ES-I3 (cell line): ENCODE measurements around the gene OMD.
"Not testable (repeated sequence)": the region's sequence is repeated elsewhere in the genome, so short reads cannot be mapped to it uniquely, and the experiment has no call there.

Experiments used
- H3K36me3 ChIP-seq: 2 replicates; pipeline ENCODE4 v1.6.1; 2013; ENCODE audit warnings: mild to moderate bottlenecking, low read length, control low read depth, moderate library complexity; ENCODE audit not compliant: insufficient read depth
- H3K4me1 ChIP-seq: 2 replicates; pipeline ENCODE4 v1.6.1; 2013; ENCODE audit warnings: mild to moderate bottlenecking, control low read depth, low read length; ENCODE audit not compliant: insufficient read depth
- H3K9ac ChIP-seq: 2 replicates; pipeline ENCODE4 v1.6.1; 2013; ENCODE audit warnings: low read depth, mild to moderate bottlenecking, low read length, moderate library complexity
- H3K9me3 ChIP-seq: 2 replicates; pipeline ENCODE4 v1.6.1; 2013; ENCODE audit warnings: mild to moderate bottlenecking, low read length, moderate library complexity; ENCODE audit not compliant: control insufficient read depth, insufficient read depth

OMD gene

GRCh38 chr9:92432350-92432749, 8.1 kb upstream of the OMD start:
- Histone ChIP-seq H3K36me3 (no peaks in the 10 kb centered on the region), H3K4me1 (no peaks in the 10 kb centered on the region), H3K9ac (no peak overlapping the region), H3K9me3 (no peaks in the 10 kb centered on the region)

- H3K9ac ChIP-seq: no peak overlapping the region
- H3K4me1 ChIP-seq: no peaks in the 10 kb centered on the region
- H3K9me3 ChIP-seq: no peaks in the 10 kb centered on the region
- no peaks in the 10 kb centered on the region for H3K36me3 ChIP-seq
Measured at GRCh38 chr9:92429836-92430235, 5.6 kb upstream of the OMD start.

- H3K4me1 ChIP-seq: no peaks in the 10 kb centered on the region
- H3K9me3 ChIP-seq: no peaks in the 10 kb centered on the region
- H3K9ac ChIP-seq: no peak overlapping the region
- H3K36me3 ChIP-seq: no peaks in the 10 kb centered on the region
Measured at GRCh38 chr9:92426501-92427145, 2.4 kb upstream of the OMD start.

- H3K4me1 ChIP-seq: peaks cover 6% of the 10 kb centered on the region; the same call in 1 of the 2 replicates
- no peaks in the 10 kb centered on the region for H3K36me3 ChIP-seq
- H3K9me3 ChIP-seq: no peaks in the 10 kb centered on the region
- no peak overlapping the region for H3K9ac ChIP-seq
Measured at GRCh38 chr9:92425474-92425873, 1.2 kb upstream of the OMD start.

- Histone ChIP-seq H3K4me1 (peaks cover 6% of the 10 kb centered on the region; the same call in 1 of the 2 replicates), H3K9ac (no peak overlapping the region)
Measured at GRCh38 chr9:92423612-92424011, 659 bp downstream of the OMD start.

GRCh38 chr9:92422611-92423338, 1.5 kb downstream of the OMD start:
- H3K9me3 ChIP-seq: no peaks in the 10 kb centered on the region
- H3K36me3 ChIP-seq: no peaks in the 10 kb centered on the region
- peaks cover 6% of the 10 kb centered on the region; the same call in 1 of the 2 replicates for H3K4me1 ChIP-seq
- no peak overlapping the region for H3K9ac ChIP-seq

More at GRCh38 chr9:92423612-92424011, 659 bp downstream of the OMD start:
- H3K36me3 ChIP-seq: no peaks in the 10 kb centered on the region
- no peaks in the 10 kb centered on the region for H3K9me3 ChIP-seq

- H3K9ac ChIP-seq: no peak overlapping the region
- H3K4me1 ChIP-seq: no peaks in the 10 kb centered on the region; the same call in 1 of the 2 replicates
- H3K9me3 ChIP-seq: no peaks in the 10 kb centered on the region
- H3K36me3 ChIP-seq: no peaks in the 10 kb centered on the region
Measured at GRCh38 chr9:92414566-92414965, 9.7 kb downstream of the OMD start.

- H3K4me1 ChIP-seq, H3K36me3 ChIP-seq, H3K9me3 ChIP-seq, H3K9ac ChIP-seq: not testable (repeated sequence)
Measured at GRCh38 chr9:92411157-92411556, 13.1 kb downstream of the OMD start.

GRCh38 chr9:92408747-92409478, 15.4 kb downstream of the OMD start:
- Histone ChIP-seq H3K36me3 (no peaks in the 10 kb centered on the region), H3K4me1 (no peaks in the 10 kb centered on the region), H3K9ac (no peak overlapping the region), H3K9me3 (no peaks in the 10 kb centered on the region)

GRCh38 chr9:92407818-92408217, 16.5 kb downstream of the OMD start:
- H3K36me3 ChIP-seq: no peaks in the 10 kb centered on the region
- H3K9me3 ChIP-seq: no peaks in the 10 kb centered on the region
- no peaks in the 10 kb centered on the region for H3K4me1 ChIP-seq
- H3K9ac ChIP-seq: no peak overlapping the region

- Histone ChIP-seq H3K9ac (no peak overlapping the region), H3K9me3 (no peaks in the 10 kb centered on the region), H3K4me1 (no peaks in the 10 kb centered on the region), H3K36me3 (no peaks in the 10 kb centered on the region)
Measured at GRCh38 chr9:92406477-92406876, 17.8 kb downstream of the OMD start.

- Histone ChIP-seq H3K9me3 (no peaks in the 10 kb centered on the region), H3K36me3 (no peaks in the 10 kb centered on the region), H3K4me1 (no peaks in the 10 kb centered on the region), H3K9ac (no peak overlapping the region)
Measured at GRCh38 chr9:92405818-92406217, 18.5 kb downstream of the OMD start.

- H3K36me3 ChIP-seq: no peaks in the 10 kb centered on the region
- no peak within 1 kb of the TSS for H3K9ac ChIP-seq
- H3K4me1 ChIP-seq: no peaks in the 10 kb centered on the region
- H3K9me3 ChIP-seq: no peaks in the 10 kb centered on the region
Measured at GRCh38 chr9:92404042-92404836, 20.0 kb downstream of the OMD start, which contains the start of gene OGN. Gene OGN, minus strand, starts transcription at chr9:92404578. Its CDS starts 1,171 bp downstream, at chr9:92403407.
